SK-N-SH (cell line): ENCODE measurements around the gene YBX2.

Experiments
- GABPA ChIP-seq: IDR thresholded peaks from 2 replicates; pipeline ENCODE4 v1.4.0; 2012; ENCODE audit warnings: low read depth, mild to moderate bottlenecking
- NRF1 ChIP-seq: IDR thresholded peaks from 2 replicates; pipeline ENCODE4 v1.6.1; 2012; ENCODE audit warnings: low read depth, mild to moderate bottlenecking, low read length
- POLR2AphosphoS5 ChIP-seq: IDR thresholded peaks from 2 replicates; pipeline ENCODE4 v1.6.1; 2012; ENCODE audit warnings: low read depth, low read length
- RFX5 ChIP-seq: IDR thresholded peaks from 2 replicates; pipeline ENCODE4 v1.6.1; 2012; ENCODE audit warnings: mild to moderate bottlenecking, improper control_type of control experiment, low read length
- RXRA ChIP-seq: IDR thresholded peaks from 2 replicates; pipeline ENCODE4 v1.4.0; 2012; ENCODE audit warnings: low read depth, mild to moderate bottlenecking, borderline replicate concordance
- SMC3 ChIP-seq: IDR thresholded peaks from 2 replicates; pipeline ENCODE4 v1.6.1; 2012; ENCODE audit warnings: low read depth, low read length, improper control_type of control experiment
- TF ChIP-seq, protein P1 (sequence below): fragments of 200-600 bp; sonication (generic); IDR thresholded peaks from 2 replicates; pipeline ENCODE4 v1.6.1; 2017; ENCODE audit warnings: antibody characterized with exemption, mild to moderate bottlenecking, moderate library complexity

DNA sequence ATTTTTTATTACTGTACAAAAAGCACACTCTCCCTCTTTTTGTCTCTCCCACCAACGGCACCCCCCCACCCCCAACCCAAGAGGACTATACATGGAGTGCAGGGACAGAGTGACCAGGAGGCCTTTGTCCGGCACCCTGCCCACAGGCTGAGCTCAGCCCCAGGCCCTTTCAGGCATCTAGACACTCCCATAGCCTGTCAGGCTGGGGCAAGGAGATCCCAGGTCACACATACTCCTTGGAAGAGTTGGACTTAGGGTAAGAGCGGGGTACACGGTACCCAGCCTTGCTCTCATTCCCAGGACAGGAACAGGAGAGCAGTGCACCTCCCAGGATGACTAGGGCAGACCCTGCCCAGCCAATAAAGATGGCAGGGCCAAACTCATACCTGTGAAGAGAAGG lies 34.3 kb downstream of the YBX2 start:
- TF ChIP-seq RXRA = no peak
- TF ChIP-seq, protein P1, sequence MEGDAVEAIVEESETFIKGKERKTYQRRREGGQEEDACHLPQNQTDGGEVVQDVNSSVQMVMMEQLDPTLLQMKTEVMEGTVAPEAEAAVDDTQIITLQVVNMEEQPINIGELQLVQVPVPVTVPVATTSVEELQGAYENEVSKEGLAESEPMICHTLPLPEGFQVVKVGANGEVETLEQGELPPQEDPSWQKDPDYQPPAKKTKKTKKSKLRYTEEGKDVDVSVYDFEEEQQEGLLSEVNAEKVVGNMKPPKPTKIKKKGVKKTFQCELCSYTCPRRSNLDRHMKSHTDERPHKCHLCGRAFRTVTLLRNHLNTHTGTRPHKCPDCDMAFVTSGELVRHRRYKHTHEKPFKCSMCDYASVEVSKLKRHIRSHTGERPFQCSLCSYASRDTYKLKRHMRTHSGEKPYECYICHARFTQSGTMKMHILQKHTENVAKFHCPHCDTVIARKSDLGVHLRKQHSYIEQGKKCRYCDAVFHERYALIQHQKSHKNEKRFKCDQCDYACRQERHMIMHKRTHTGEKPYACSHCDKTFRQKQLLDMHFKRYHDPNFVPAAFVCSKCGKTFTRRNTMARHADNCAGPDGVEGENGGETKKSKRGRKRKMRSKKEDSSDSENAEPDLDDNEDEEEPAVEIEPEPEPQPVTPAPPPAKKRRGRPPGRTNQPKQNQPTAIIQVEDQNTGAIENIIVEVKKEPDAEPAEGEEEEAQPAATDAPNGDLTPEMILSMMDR = no peak
- no peak for TF ChIP-seq SMC3
- no peak for TF ChIP-seq POLR2AphosphoS5
- no peak for TF ChIP-seq GABPA
- TF ChIP-seq NRF1 = no peak
- no peak for TF ChIP-seq RFX5
